ENCODE results near the gene IPCEF1. TPM values are rescaled to one million over a fixed set of nuclear protein-coding genes. Genes with fewer than 3 reads are reported as not detected.

IPCEF1 gene
- total and polyA plus RNA-seq, 9 donors, result 0.60 to 1.5 (median 0.75) TPM

GRCh38 chr6:154280521-154280920 is 76.1 kb downstream of the IPCEF1 start:
- H3K27ac ChIP-seq (ENCODE audit: low read length), result no peak overlapping the region
- DNase-seq, result no peak
- H3K4me1 ChIP-seq (ENCODE audit: control insufficient read depth, insufficient read depth, low read length), result no peaks in the 10 kb centered on the region
- H3K27me3 ChIP-seq (ENCODE audit: control insufficient read depth, insufficient read depth, low read length), result no peaks in the 10 kb centered on the region
- WGBS (ENCODE audit: insufficient coverage), result no CpG with 5 or more reads among the region's 2 CpGs
- H3K36me3 ChIP-seq (ENCODE audit: control insufficient read depth, insufficient read depth, low read length), result no peaks in the 10 kb centered on the region
- H3K9me3 ChIP-seq (replicated peaks; ENCODE audit: control insufficient read depth, low read depth, low read length), result peaks cover 4% of the 10 kb centered on the region
- H3K4me3 ChIP-seq (ENCODE audit: low read length), result no peak overlapping the region

GRCh38 chr6:154277629-154278017 is 79.0 kb downstream of the IPCEF1 start:
- Histone ChIP-seq H3K9me3 (replicated peaks; ENCODE audit: control insufficient read depth, low read depth, low read length) (no peaks in the 10 kb centered on the region), H3K27me3 (ENCODE audit: control insufficient read depth, insufficient read depth, low read length) (no peaks in the 10 kb centered on the region), H3K4me3 (ENCODE audit: low read length) (peak overlapping the region; percentile 12), H3K4me1 (ENCODE audit: control insufficient read depth, insufficient read depth, low read length) (no peaks in the 10 kb centered on the region), H3K36me3 (ENCODE audit: control insufficient read depth, insufficient read depth, low read length) (no peaks in the 10 kb centered on the region), H3K27ac (ENCODE audit: low read length) (no peak overlapping the region)
- 41% methylated on average over 5 of the region's 7 CpGs for WGBS (ENCODE audit: insufficient coverage)
- peak; percentile 54 for DNase-seq

GRCh38 chr6:154276810-154277628 is 79.6 kb downstream of the IPCEF1 start:
- Histone ChIP-seq H3K27me3 (ENCODE audit: control insufficient read depth, insufficient read depth, low read length) (no peaks in the 10 kb centered on the region), H3K36me3 (ENCODE audit: control insufficient read depth, insufficient read depth, low read length) (no peaks in the 10 kb centered on the region), H3K9me3 (replicated peaks; ENCODE audit: control insufficient read depth, low read depth, low read length) (no peaks in the 10 kb centered on the region), H3K27ac (ENCODE audit: low read length) (no peak overlapping the region), H3K4me1 (ENCODE audit: control insufficient read depth, insufficient read depth, low read length) (no peaks in the 10 kb centered on the region), H3K4me3 (ENCODE audit: low read length) (peak overlapping the region; percentile 12)
- 65% methylated on average over 6 of the region's 11 CpGs for WGBS (ENCODE audit: insufficient coverage)
- peak; percentile 76 for DNase-seq

GRCh38 chr6:154274168-154274567 is 82.4 kb downstream of the IPCEF1 start:
- Histone ChIP-seq H3K4me3 (ENCODE audit: low read length) (no peak overlapping the region), H3K36me3 (ENCODE audit: control insufficient read depth, insufficient read depth, low read length) (no peaks in the 10 kb centered on the region), H3K27ac (ENCODE audit: low read length) (no peak overlapping the region), H3K4me1 (ENCODE audit: control insufficient read depth, insufficient read depth, low read length) (no peaks in the 10 kb centered on the region), H3K27me3 (ENCODE audit: control insufficient read depth, insufficient read depth, low read length) (no peaks in the 10 kb centered on the region), H3K9me3 (replicated peaks; ENCODE audit: control insufficient read depth, low read depth, low read length) (no peaks in the 10 kb centered on the region)
- no peak for DNase-seq
- 86% methylated on average over 1 of the region's 2 CpGs for WGBS (ENCODE audit: insufficient coverage)

- Histone ChIP-seq H3K4me1 (ENCODE audit: control insufficient read depth, insufficient read depth, low read length) (no peaks in the 10 kb centered on the region), H3K9me3 (replicated peaks; ENCODE audit: control insufficient read depth, low read depth, low read length) (no peaks in the 10 kb centered on the region), H3K4me3 (ENCODE audit: low read length) (no peak overlapping the region), H3K27ac (ENCODE audit: low read length) (no peak overlapping the region), H3K36me3 (ENCODE audit: control insufficient read depth, insufficient read depth, low read length) (no peaks in the 10 kb centered on the region), H3K27me3 (ENCODE audit: control insufficient read depth, insufficient read depth, low read length) (no peaks in the 10 kb centered on the region)
- 77% methylated on average over 3 of the region's 3 CpGs for WGBS (ENCODE audit: insufficient coverage)
- DNase-seq, result no peak
These were observed 88.1 kb downstream of the IPCEF1 start for GRCh38 chr6:154268486-154268885.

GRCh38 chr6:154267508-154268106 is 89.0 kb downstream of the IPCEF1 start:
- no peaks in the 10 kb centered on the region for H3K9me3 ChIP-seq (replicated peaks; ENCODE audit: control insufficient read depth, low read depth, low read length)
- no peaks in the 10 kb centered on the region for H3K4me1 ChIP-seq (ENCODE audit: control insufficient read depth, insufficient read depth, low read length)
- H3K4me3 ChIP-seq (ENCODE audit: low read length), result no peak overlapping the region
- H3K27ac ChIP-seq (ENCODE audit: low read length), result no peak overlapping the region
- no peak for DNase-seq
- H3K27me3 ChIP-seq (ENCODE audit: control insufficient read depth, insufficient read depth, low read length), result no peaks in the 10 kb centered on the region
- 51% methylated on average over 3 of the region's 3 CpGs for WGBS (ENCODE audit: insufficient coverage)
- H3K36me3 ChIP-seq (ENCODE audit: control insufficient read depth, insufficient read depth, low read length), result no peaks in the 10 kb centered on the region

GRCh38 chr6:154266560-154267099 is 90.0 kb downstream of the IPCEF1 start:
- Histone ChIP-seq H3K36me3 (ENCODE audit: control insufficient read depth, insufficient read depth, low read length) (no peaks in the 10 kb centered on the region), H3K9me3 (replicated peaks; ENCODE audit: control insufficient read depth, low read depth, low read length) (no peaks in the 10 kb centered on the region), H3K4me3 (ENCODE audit: low read length) (no peak overlapping the region), H3K27me3 (ENCODE audit: control insufficient read depth, insufficient read depth, low read length) (no peaks in the 10 kb centered on the region), H3K4me1 (ENCODE audit: control insufficient read depth, insufficient read depth, low read length) (no peaks in the 10 kb centered on the region), H3K27ac (ENCODE audit: low read length) (no peak overlapping the region)
- no peak for DNase-seq

- peak; percentile 63 for DNase-seq
- no peak overlapping the region for H3K4me3 ChIP-seq (ENCODE audit: low read length)
- H3K36me3 ChIP-seq (ENCODE audit: control insufficient read depth, insufficient read depth, low read length), result no peaks in the 10 kb centered on the region
- H3K4me1 ChIP-seq (ENCODE audit: control insufficient read depth, insufficient read depth, low read length), result no peaks in the 10 kb centered on the region
- 84% methylated on average over 4 of the region's 7 CpGs for WGBS (ENCODE audit: insufficient coverage)
- H3K9me3 ChIP-seq (replicated peaks; ENCODE audit: control insufficient read depth, low read depth, low read length), result no peaks in the 10 kb centered on the region
- H3K27ac ChIP-seq (ENCODE audit: low read length), result no peak overlapping the region
- H3K27me3 ChIP-seq (ENCODE audit: control insufficient read depth, insufficient read depth, low read length), result no peaks in the 10 kb centered on the region
These were observed 94.8 kb downstream of the IPCEF1 start for GRCh38 chr6:154261688-154262397.

GRCh38 chr6:154258064-154258757 is 98.4 kb downstream of the IPCEF1 start:
- 52% methylated on average over 3 of the region's 4 CpGs for WGBS (ENCODE audit: insufficient coverage)
- H3K27ac ChIP-seq (ENCODE audit: low read length), result no peak overlapping the region
- peaks cover 5% of the 10 kb centered on the region for H3K9me3 ChIP-seq (replicated peaks; ENCODE audit: control insufficient read depth, low read depth, low read length)
- H3K4me1 ChIP-seq (ENCODE audit: control insufficient read depth, insufficient read depth, low read length), result no peaks in the 10 kb centered on the region
- no peaks in the 10 kb centered on the region for H3K36me3 ChIP-seq (ENCODE audit: control insufficient read depth, insufficient read depth, low read length)
- H3K4me3 ChIP-seq (ENCODE audit: low read length), result no peak overlapping the region
- DNase-seq, result peak; percentile 43
- H3K27me3 ChIP-seq (ENCODE audit: control insufficient read depth, insufficient read depth, low read length), result no peaks in the 10 kb centered on the region
